GM13977 (cell line): ENCODE results near the gene LRRC4C.

Experiments used
- DNase-seq: peaks from one replicate; pipeline ENCODE4 v3.0.0; 2012; ENCODE audit warnings: low spot score
- in situ Hi-C: fragments of 300-500 bp; cut with MboI; formaldehyde crosslinking; loops from one replicate; pipeline ENCODE4 v1.12.0; 2022; ENCODE audit warnings: low sequenced_read_pairs, low pct_unique_long_range_greater_than_20kb, mixed read lengths, inconsistent platforms; ENCODE audit not compliant: unreplicated experiment
- TF ChIP-seq, protein P1 (sequence below): IDR thresholded peaks from 2 replicates; pipeline ENCODE4 v1.5.1; 2012; ENCODE audit warnings: mild to moderate bottlenecking, control low read depth; ENCODE audit not compliant: insufficient read depth; ENCODE audit errors: extremely low read depth, missing control alignments

LRRC4C gene

GRCh38 chr11:40139066-40139465 lies 1320.4 kb downstream of the LRRC4C start:
- TF ChIP-seq, protein P1, sequence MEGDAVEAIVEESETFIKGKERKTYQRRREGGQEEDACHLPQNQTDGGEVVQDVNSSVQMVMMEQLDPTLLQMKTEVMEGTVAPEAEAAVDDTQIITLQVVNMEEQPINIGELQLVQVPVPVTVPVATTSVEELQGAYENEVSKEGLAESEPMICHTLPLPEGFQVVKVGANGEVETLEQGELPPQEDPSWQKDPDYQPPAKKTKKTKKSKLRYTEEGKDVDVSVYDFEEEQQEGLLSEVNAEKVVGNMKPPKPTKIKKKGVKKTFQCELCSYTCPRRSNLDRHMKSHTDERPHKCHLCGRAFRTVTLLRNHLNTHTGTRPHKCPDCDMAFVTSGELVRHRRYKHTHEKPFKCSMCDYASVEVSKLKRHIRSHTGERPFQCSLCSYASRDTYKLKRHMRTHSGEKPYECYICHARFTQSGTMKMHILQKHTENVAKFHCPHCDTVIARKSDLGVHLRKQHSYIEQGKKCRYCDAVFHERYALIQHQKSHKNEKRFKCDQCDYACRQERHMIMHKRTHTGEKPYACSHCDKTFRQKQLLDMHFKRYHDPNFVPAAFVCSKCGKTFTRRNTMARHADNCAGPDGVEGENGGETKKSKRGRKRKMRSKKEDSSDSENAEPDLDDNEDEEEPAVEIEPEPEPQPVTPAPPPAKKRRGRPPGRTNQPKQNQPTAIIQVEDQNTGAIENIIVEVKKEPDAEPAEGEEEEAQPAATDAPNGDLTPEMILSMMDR: no peak
- in situ Hi-C loops: no loop called here
- DNase-seq: no peak

- DNase-seq: no peak
- TF ChIP-seq, protein P1: no peak
- in situ Hi-C loops: no loop called here
Observed at GRCh38 chr11:40134820-40135570, 1324.5 kb downstream of the LRRC4C start.

GRCh38 chr11:40133498-40133897 lies 1326.0 kb downstream of the LRRC4C start:
- TF ChIP-seq, protein P1: no peak
- in situ Hi-C loops: no loop called here
- no peak for DNase-seq

- TF ChIP-seq, protein P1: no peak
- DNase-seq: no peak
- in situ Hi-C loops: no loop called here
Observed at GRCh38 chr11:40132912-40133311, 1326.5 kb downstream of the LRRC4C start.

DNA sequence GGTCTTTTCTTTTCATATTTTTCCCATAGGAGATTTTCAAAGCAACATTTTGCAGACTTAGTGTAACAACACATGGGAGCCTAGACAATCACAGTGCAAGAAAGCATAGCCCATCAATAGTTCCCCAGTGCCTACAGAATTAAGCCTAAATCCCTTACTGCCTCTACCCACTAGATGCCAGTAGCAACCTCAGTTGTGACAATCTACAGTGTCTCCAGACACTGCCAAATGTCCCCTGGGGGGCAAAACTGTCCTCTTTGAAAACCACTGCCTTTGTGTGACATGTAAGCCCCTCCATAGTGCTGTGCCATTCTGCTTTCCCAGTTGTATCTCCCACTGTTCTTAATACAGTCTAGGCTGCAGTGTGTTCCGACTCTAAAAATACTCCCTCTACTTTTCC lies 1329.0 kb downstream of the LRRC4C start:
- TF ChIP-seq, protein P1: peak; percentile 23
- no peak for DNase-seq
- in situ Hi-C loops: no loop called here

DNA sequence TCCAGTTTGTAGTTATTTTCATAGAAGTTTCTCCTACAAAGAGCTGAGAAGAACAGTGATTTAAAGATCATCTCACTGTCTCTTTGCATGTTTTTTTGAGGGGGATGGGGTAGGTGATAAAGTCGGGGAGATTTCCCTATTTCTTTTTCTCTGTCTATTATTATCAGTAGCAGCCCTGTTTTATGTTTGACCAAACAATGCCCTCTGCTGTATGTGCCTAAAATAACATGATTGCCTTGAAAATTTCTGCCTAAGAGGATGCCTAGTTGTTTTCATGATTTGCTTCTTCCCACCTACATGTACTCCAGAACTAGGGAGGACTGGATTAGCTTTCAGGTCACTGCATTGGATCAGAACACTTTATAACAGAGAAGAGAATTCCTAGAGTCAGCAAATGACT lies 1330.2 kb downstream of the LRRC4C start:
- in situ Hi-C loops: no loop called here
- TF ChIP-seq, protein P1: peak; percentile 35
- DNase-seq: peak; percentile 3
